Measurements from ENCODE around the gene AXL. TPM values are rescaled to one million over a fixed set of nuclear protein-coding genes. Genes with fewer than 3 reads are reported as not detected.

AXL gene
- polyA plus RNA-seq, 4 donors, result 30.0 to 55.5 (median 35.7) TPM

DNA sequence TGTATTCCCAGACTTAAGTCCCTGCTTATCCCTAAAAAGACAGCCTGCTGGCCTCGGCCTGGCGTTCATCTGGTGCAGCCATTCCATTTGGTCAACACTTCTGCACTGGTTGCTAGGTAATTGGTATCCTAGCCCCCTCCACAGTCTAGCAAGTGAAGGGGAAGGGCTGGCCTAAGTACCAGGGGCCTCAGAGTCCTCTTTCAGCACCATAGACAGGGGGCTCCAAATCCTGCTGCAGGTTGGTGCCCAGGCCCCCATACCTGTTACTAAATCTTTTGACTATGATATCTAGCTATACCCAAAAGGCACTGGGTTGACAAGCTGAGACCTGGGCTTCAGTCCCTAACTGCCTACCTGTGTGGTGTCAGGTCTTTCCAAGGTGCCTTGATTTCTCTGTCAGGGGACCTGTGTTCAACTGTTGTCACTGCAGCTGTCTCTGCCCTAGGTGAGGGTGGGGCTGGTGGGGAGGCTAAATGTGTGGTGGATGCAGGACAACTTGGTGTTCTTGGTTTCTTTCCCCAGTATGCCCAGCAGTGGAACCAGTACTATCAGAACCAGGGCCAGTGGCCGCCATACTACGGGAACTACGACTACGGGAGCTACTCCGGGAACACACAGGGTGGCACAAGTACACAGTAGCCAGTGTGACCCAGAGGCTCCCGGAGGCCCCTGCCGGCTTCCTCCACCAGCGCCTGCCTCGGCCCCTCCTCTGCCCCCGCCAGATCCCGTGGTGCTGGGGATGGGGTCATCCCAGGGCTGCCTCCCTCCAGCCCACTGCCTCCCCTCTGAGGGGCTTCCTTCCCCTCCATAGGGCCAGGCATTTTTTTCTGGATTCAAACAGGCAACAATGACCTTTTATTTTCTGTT lies 87.1 kb downstream of the AXL start:
- DNase-seq (ENCODE audit: low read depth in 4 of 4, low spot score in 3 of 4), result no peak

DNA sequence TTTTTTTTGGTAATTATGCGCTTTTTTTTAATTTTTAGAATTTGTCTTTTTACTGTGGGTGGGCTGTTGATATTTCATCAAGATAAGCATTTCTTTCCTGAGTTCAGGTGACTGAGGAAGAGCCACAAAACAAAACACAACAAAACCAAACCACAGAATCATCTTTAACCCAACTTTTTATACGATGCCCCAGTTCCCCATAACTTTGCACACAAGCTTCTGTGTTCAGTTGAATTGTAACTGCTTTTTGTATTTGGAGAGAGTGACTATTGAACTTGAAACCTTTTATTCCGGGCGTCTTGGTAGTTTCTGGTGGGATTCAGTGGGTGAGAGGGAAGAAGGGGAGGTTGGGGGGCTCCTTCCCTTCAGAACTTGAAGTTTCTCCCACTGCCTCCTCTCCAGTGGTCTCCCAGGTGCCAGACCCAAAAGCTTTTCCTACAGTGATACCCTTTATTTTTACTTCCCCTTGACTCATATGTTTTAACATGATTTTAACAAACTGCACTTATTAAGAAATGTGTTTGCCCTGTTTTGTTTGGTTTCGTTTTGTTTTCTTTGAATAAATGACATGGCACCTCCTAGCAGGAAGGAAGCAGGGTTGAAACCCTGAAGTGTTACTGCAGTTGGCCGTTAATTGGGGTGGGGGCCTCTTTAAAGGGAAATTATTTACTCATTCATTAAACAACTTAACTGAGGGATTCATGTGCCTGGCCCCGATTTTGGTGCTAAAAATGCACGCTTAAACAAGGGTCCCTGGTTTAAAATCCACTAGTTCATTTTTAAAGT lies 88.3 kb downstream of the AXL start:
- no peak for DNase-seq (ENCODE audit: low read depth in 4 of 4, low spot score in 3 of 4)

DNA sequence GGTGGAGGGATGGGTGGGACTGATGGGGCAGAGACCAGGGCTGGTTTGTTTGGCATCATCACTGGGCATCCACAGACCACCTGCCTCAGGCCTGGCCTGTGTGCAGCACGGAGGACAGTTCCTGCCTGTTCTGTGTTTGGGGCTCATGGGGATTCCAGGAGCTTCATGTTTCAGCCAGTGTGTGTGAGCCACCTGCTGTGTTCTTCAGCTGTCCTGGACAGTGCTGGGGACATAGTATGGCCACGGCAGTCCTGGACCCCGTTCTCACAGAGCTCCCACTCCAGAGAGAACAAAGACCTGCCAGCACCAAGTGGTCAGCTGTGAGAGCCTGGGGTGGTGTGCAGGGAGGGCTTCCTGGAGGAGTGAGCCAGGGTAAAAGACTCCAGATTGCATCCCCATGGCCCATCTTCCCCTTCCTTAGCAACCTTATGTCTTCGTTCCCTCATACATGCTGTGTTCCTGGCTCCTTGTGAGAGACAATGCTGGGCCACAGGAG lies 89.0 kb downstream of the AXL start:
- DNase-seq (ENCODE audit: low read depth in 4 of 4, low spot score in 3 of 4), result no peak

DNA sequence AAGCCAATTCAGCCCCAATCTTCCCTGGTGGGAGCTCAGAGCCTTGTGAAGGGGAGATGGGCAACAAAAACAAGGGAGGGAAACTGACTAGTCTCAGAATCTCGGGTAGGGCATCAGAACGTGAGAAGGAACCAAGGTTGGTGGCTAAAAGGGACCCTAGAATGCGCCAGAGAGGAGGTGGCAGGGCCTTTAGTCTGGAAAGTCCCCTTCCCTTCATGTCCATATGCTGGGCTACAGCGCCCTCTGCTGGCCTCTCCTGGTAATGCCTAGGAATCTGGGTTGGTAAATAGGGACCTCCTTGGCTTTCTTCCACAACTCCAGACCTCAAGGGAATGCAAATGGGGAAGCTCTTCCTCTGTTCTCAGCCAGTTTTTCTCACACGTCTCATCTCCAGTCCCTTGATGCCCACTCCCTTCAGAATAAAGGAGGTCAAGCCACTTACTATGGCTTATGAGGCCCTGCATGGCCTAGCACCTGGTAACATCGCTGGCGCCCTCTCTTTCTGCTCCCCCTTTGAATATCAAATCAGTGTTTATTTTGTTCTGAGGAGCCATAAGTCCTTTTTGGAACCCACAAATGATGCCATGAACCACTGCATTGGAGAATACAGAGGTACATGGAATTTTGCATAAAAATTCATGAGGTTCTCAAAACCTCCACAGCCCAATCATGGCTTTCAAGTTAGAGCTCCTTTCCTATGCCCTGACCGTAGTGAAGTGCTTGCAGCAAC lies 89.6 kb downstream of the AXL start:
- peak; percentile 76 to 81 (median 78) for DNase-seq (ENCODE audit: low read depth in 4 of 4, low spot score in 3 of 4)

DNA sequence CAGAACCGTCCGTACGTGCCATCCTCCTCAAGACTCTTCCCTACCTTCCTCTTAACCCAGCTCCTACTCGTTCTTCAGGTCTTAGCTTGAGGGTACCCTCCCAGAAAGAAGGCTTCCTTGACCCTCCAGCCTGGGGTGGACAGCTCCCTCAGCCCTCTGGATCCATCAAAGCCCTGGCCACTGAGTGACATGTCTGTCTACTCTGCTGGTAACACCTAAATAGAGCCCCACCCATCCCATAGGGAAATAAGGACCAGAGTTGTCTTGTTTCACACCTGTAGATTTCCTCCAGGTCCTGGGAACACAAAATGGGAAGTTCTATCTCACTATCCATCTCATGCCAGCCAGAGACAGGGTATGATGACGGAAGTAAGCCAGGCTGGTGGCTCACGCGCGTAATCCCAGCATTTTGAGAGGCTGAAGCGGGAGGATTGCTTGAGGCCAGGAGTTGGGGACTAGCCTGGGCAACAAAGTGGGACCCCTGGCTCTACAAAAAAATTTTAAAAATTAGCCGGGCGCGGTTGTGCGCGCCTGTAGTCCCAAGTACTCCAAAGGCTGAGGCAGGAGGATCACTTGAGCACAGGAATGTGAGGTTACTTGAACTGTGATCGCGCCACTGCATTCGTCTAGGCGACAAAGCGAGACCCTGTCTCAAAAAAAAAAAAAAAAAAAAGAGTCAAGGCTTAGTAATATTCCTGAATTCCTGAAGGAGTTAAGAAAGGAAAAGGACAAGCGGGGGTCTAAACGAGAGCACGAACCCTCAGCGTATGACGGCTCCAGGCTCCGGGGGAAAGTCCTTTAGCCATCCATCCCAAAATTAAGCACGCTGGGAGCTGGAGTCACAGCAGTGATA lies 90.4 kb downstream of the AXL start:
- DNase-seq (ENCODE audit: low read depth in 4 of 4, low spot score in 3 of 4), result no peak

DNA sequence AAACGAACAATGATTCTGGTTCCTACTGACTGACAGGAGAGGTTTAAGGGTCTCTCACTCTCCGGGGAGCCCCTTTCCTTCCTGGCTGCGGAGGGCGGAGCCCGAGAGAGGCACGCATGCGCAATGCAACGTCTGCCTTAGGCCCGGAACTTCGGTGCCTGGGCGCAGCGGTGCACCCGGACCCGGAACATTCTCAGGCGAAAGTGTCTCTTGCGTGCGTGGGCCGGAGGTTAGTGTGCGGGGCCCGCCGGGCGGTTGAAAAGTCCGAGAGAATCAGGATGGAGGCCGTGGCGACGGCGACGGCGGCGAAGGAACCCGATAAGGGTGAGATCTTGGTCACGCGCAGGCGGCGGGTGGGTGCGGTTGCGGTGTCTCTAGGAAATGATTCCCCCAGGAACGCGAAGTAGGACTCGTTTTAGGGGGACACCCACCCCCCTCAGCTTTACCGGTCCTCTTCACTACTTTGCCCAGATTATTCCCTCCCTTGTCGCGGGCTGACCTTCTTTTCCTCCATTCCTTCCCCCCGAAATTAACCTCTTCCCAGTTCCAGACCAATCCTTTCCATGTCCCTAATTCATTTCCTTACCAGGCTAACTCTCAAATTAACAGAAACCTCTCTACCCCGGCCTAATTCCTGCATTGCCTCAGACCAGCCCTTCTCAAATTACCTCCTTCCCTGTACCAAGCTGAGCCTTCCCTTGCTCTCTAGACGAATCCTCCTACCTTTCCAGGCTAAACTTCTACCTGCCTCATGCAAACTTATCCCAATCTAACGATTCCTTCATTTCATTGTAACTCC lies 91.2 kb downstream of the AXL start, which contains the start of gene CCDC97:
Gene CCDC97 (plus strand): TSS at position 140 of the 799 bp plus-strand sequence. CDS start 139 bp downstream, at position 279.
- peak; percentile 80 to 86 (median 83) for DNase-seq (ENCODE audit: low read depth in 4 of 4, low spot score in 3 of 4)

DNA sequence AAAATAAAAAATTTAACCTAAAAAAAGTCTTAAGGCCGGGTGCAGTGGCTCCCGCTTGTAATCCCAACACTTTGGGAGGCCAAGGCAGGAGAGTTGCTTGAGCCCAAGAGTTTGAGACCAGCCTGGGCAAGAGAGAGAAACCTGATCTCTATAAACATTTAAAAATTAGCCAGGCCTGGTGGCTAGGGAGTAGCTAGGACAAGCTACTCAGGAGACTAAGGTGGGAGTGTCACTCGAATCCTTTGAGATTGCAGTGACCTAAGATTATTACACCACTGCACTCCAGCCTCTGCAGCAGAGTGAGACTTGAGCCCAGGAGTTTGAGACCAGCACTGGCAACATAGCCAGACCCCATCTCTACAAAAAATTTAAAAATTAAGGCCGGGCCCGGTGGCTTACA lies 92.0 kb downstream of the AXL start:
- DNase-seq (ENCODE audit: low read depth in 4 of 4, low spot score in 3 of 4), result no peak

Other genes with a start within 250 kb of the AXL start
- 1 to 10 TPM in 3 of 4 donors, not detected in 1; 2.1 to 3.5 (median 2.8) TPM for gene CYP2B6, start 227.9 kb upstream of the AXL start, polyA plus RNA-seq (ENCODE audit: insufficient read length in 4 of 4)
- gene CYP2A13, start 130.8 kb upstream of the AXL start, polyA plus RNA-seq (ENCODE audit: insufficient read length in 4 of 4), result not detected
- under 1 TPM in 1 of 4 donors, not detected in 3; 0.38 TPM for gene CYP2F1, start 104.8 kb upstream of the AXL start, polyA plus RNA-seq (ENCODE audit: insufficient read length in 4 of 4)
- under 1 TPM; 0.25 to 0.76 (median 0.46) TPM for gene CYP2S1, start 26.0 kb upstream of the AXL start, polyA plus RNA-seq (ENCODE audit: insufficient read length in 4 of 4)
- 100 to 1,000 TPM; 188 to 209 (median 204) TPM for gene HNRNPUL1, start 45.1 kb downstream of the AXL start, polyA plus RNA-seq (ENCODE audit: insufficient read length in 4 of 4)
- gene CCDC97, start 90.9 kb downstream of the AXL start, polyA plus RNA-seq (ENCODE audit: insufficient read length in 4 of 4), result 10 to 100 TPM; 30.6 to 35.1 (median 33.3) TPM
- 10 to 100 TPM; 24.8 to 38.0 (median 32.2) TPM for gene TGFB1, start 134.7 kb downstream of the AXL start, polyA plus RNA-seq (ENCODE audit: insufficient read length in 4 of 4)
- gene B9D2, start 144.9 kb downstream of the AXL start, polyA plus RNA-seq (ENCODE audit: insufficient read length in 4 of 4), result 10 to 100 TPM in 1 of 4 donors, 1 to 10 TPM in 3; 4.7 to 11.0 (median 7.0) TPM
- 10 to 100 TPM in 3 of 4 donors, 1 to 10 TPM in 1; 6.5 to 27.9 (median 12.8) TPM for gene TMEM91, start 157.3 kb downstream of the AXL start, polyA plus RNA-seq (ENCODE audit: insufficient read length in 4 of 4)
- gene EXOSC5, start 178.1 kb downstream of the AXL start, polyA plus RNA-seq (ENCODE audit: insufficient read length in 4 of 4), result 10 to 100 TPM in 3 of 4 donors, 1 to 10 TPM in 1; 8.3 to 20.2 (median 14.2) TPM
- 10 to 100 TPM; 17.8 to 46.3 (median 30.7) TPM for gene BCKDHA, start 178.6 kb downstream of the AXL start, polyA plus RNA-seq (ENCODE audit: insufficient read length in 4 of 4)
- gene B3GNT8, start 208.2 kb downstream of the AXL start, polyA plus RNA-seq (ENCODE audit: insufficient read length in 4 of 4), result 1 to 10 TPM; 2.6 to 5.7 (median 3.5) TPM
- 10 to 100 TPM; 37.2 to 65.0 (median 54.2) TPM for gene DMAC2, start 220.7 kb downstream of the AXL start, polyA plus RNA-seq (ENCODE audit: insufficient read length in 4 of 4)
- 1 to 10 TPM in 3 of 4 donors, under 1 TPM in 1; 0.14 to 5.2 (median 3.4) TPM for gene ERICH4, start 223.9 kb downstream of the AXL start, polyA plus RNA-seq (ENCODE audit: insufficient read length in 4 of 4)

Measured in left renal pelvis (tissue), 4 donors.